ENCODE results near the gene SCYGR2.

The SCYGR2 gene

GRCh38 chr2:227625420-227625819 is 26.7 kb downstream of the SCYGR2 start:
- TF ChIP-seq CTCF (conservative IDR thresholded peaks at IDR 0.05; ENCODE audit: low read depth), result no peak
- ChIA-PET POLR2A (ENCODE audit: low non-redundant PET) (no interaction called here), CTCF (no interaction called here)
- no peak overlapping the region for H3K27ac ChIP-seq
- no peak for DNase-seq (ENCODE audit: low spot score)

GRCh38 chr2:227626580-227627151 is 28.0 kb downstream of the SCYGR2 start:
- no peak for TF ChIP-seq CTCF (conservative IDR thresholded peaks at IDR 0.05; ENCODE audit: low read depth)
- no peak for DNase-seq (ENCODE audit: low spot score)
- ChIA-PET POLR2A (ENCODE audit: low non-redundant PET) (no interaction called here), CTCF (no interaction called here)
- H3K27ac ChIP-seq, result no peak overlapping the region

- no peak for DNase-seq (ENCODE audit: low spot score)
- H3K27ac ChIP-seq, result no peak overlapping the region
- POLR2A ChIA-PET (ENCODE audit: low non-redundant PET), result no interaction called here
- no peak for TF ChIP-seq CTCF (conservative IDR thresholded peaks at IDR 0.05; ENCODE audit: low read depth)
- CTCF ChIA-PET, result no interaction called here
Observed at GRCh38 chr2:227627769-227628168, 29.1 kb downstream of the SCYGR2 start.

- POLR2A ChIA-PET (ENCODE audit: low non-redundant PET), result no interaction called here
- TF ChIP-seq CTCF (conservative IDR thresholded peaks at IDR 0.05; ENCODE audit: low read depth), result no peak
- no peak for DNase-seq (ENCODE audit: low spot score)
- CTCF ChIA-PET, result no interaction called here
- no peak overlapping the region for H3K27ac ChIP-seq
Observed at GRCh38 chr2:227629435-227629834, 30.7 kb downstream of the SCYGR2 start.

- no peak overlapping the region for H3K27ac ChIP-seq
- no peak for DNase-seq (ENCODE audit: low spot score)
- no peak for TF ChIP-seq CTCF (conservative IDR thresholded peaks at IDR 0.05; ENCODE audit: low read depth)
- ChIA-PET CTCF (no interaction called here), POLR2A (ENCODE audit: low non-redundant PET) (no interaction called here)
Observed at GRCh38 chr2:227630322-227630721, 31.6 kb downstream of the SCYGR2 start.

- H3K27ac ChIP-seq, result no peak overlapping the region
- CTCF ChIA-PET, result no interaction called here
- TF ChIP-seq CTCF (conservative IDR thresholded peaks at IDR 0.05; ENCODE audit: low read depth), result no peak
- no peak for DNase-seq (ENCODE audit: low spot score)
- POLR2A ChIA-PET (ENCODE audit: low non-redundant PET), result no interaction called here
Observed at GRCh38 chr2:227632827-227633226, 34.1 kb downstream of the SCYGR2 start.

- H3K27ac ChIP-seq, result no peak overlapping the region
- ChIA-PET POLR2A (ENCODE audit: low non-redundant PET) (no interaction called here), CTCF (no interaction called here)
- DNase-seq (ENCODE audit: low spot score), result no peak
- TF ChIP-seq CTCF (conservative IDR thresholded peaks at IDR 0.05; ENCODE audit: low read depth), result no peak
Observed at GRCh38 chr2:227634201-227634600, 35.5 kb downstream of the SCYGR2 start.
